HL-60 (cell line): ENCODE results near the gene NPEPL1.

Experiments
- DNase-seq, 2 experiments: peaks; one replicate each; pipeline ENCODE4 v3.0.0-alpha.2; 2010 to 2020; ENCODE audit warnings: low read depth in 1 of 2, low spot score in 1 of 2
- H3K27ac ChIP-seq: fragments of 250-450 bp; sonication (Bioruptor Pico); replicated peaks from 2 replicates; pipeline ENCODE4 v1.5.1; 2020; ENCODE audit warnings: mild to moderate bottlenecking, moderate library complexity
- H3K27me3 ChIP-seq: fragments of 250-450 bp; sonication (Bioruptor Pico); 2 replicates; pipeline ENCODE4 v1.5.1; 2021; ENCODE audit warnings: mild to moderate bottlenecking, moderate library complexity; ENCODE audit not compliant: insufficient read depth, poor library complexity, severe bottlenecking
- H3K4me3 ChIP-seq: replicated peaks from 2 replicates; pipeline ENCODE4 v1.5.1; 2011; ENCODE audit warnings: mild to moderate bottlenecking, control low read depth, low read length; ENCODE audit not compliant: insufficient read depth
- CTCF ChIP-seq: IDR thresholded peaks from one replicate; pipeline ENCODE4 v1.5.1; 2011; ENCODE audit warnings: low read length, control low read depth, inconsistent platforms; ENCODE audit not compliant: insufficient read depth
- GABPA ChIP-seq: IDR thresholded peaks from 2 replicates; pipeline ENCODE4 v1.6.1; 2012; ENCODE audit warnings: low read depth
- POLR2AphosphoS5 ChIP-seq: IDR thresholded peaks from 2 replicates; pipeline ENCODE4 v1.6.1; 2012; ENCODE audit warnings: low read depth
- REST ChIP-seq: IDR thresholded peaks from 2 replicates; pipeline ENCODE4 v1.6.1; 2012; ENCODE audit warnings: low read depth; ENCODE audit not compliant: insufficient replicate concordance
- SPI1 ChIP-seq: IDR thresholded peaks from 2 replicates; pipeline ENCODE4 v1.6.1; 2012; ENCODE audit warnings: low read depth, mild to moderate bottlenecking, borderline replicate concordance

NPEPL1 gene

GRCh38 chr20:58745391-58745790, 52.8 kb downstream of the NPEPL1 start:
- Histone ChIP-seq H3K4me3 (no peak overlapping the region), H3K27ac (no peak overlapping the region), H3K27me3 (no peaks in the 10 kb centered on the region)
- DNase-seq = no peak
- no peak for TF ChIP-seq REST
- no peak for TF ChIP-seq GABPA
- TF ChIP-seq CTCF = no peak
- TF ChIP-seq SPI1 = no peak
- TF ChIP-seq POLR2AphosphoS5 = no peak

GRCh38 chr20:58746620-58747019, 54.0 kb downstream of the NPEPL1 start:
- DNase-seq = no peak
- no peak overlapping the region for H3K4me3 ChIP-seq
- TF ChIP-seq SPI1 (no peak), REST (no peak), CTCF (no peak), POLR2AphosphoS5 (no peak), GABPA (no peak)
- no peaks in the 10 kb centered on the region for H3K27me3 ChIP-seq
- H3K27ac ChIP-seq = no peak overlapping the region

GRCh38 chr20:58747211-58747610, 54.6 kb downstream of the NPEPL1 start:
- DNase-seq = no peak
- H3K27ac ChIP-seq = no peak overlapping the region
- TF ChIP-seq REST (no peak), CTCF (no peak), POLR2AphosphoS5 (no peak), SPI1 (no peak), GABPA (no peak)
- no peaks in the 10 kb centered on the region for H3K27me3 ChIP-seq
- no peak overlapping the region for H3K4me3 ChIP-seq
